Progenitor cell of endocrine pancreas (in vitro differentiated cells): ENCODE measurements around the gene DLL3. TPM values are rescaled to one million over a fixed set of nuclear protein-coding genes. Genes with fewer than 3 reads are reported as not detected.

Experiments used
- DNase-seq: peaks from one replicate; pipeline ENCODE4 v3.0.0; 2021; ENCODE audit warnings: low spot score; ENCODE audit not compliant: unreplicated experiment
- H3K27ac Mint-ChIP-seq: 2 replicates; pipeline ENCODE4 v1.8.0; 2021; ENCODE audit warnings: mild to moderate bottlenecking, moderate library complexity, mixed read lengths
- H3K27me3 Mint-ChIP-seq: 2 replicates; pipeline ENCODE4 v1.8.0; 2021; ENCODE audit warnings: mixed read lengths
- H3K36me3 Mint-ChIP-seq: 2 replicates; pipeline ENCODE4 v1.8.0; 2022; ENCODE audit warnings: mixed read lengths; ENCODE audit not compliant: insufficient read depth
- H3K4me1 Mint-ChIP-seq: 2 replicates; pipeline ENCODE4 v1.8.0; 2021; ENCODE audit warnings: low read depth, mixed read lengths
- H3K4me3 Mint-ChIP-seq: 2 replicates; pipeline ENCODE4 v1.8.0; 2021; ENCODE audit warnings: low read depth, mild to moderate bottlenecking, moderate library complexity, mixed read lengths
- H3K9me3 Mint-ChIP-seq: 2 replicates; pipeline ENCODE4 v1.8.0; 2021; ENCODE audit warnings: low read depth, mixed read lengths
- CTCF ChIP-seq: fragments of 200-600 bp; sonication (generic); IDR thresholded peaks from one replicate; pipeline ENCODE4 v1.5.0; 2021; ENCODE audit warnings: antibody characterized with exemption, mild to moderate bottlenecking; ENCODE audit not compliant: unreplicated experiment
- total RNA-seq: library from RNA; stranded (reverse); gene quantifications from 2 replicates; pipeline ENCODE4 v1.2.1, GENCODE V29; 2021

The DLL3 gene
- total RNA-seq, 1 donor from 2014 or later: 1.1 TPM

GRCh38 chr19:39467941-39468340, 30.8 kb upstream of the DLL3 start:
- no peak overlapping the region for H3K4me3 Mint-ChIP-seq
- DNase-seq: no peak
- H3K4me1 Mint-ChIP-seq: no peaks in the 10 kb centered on the region
- no peaks in the 10 kb centered on the region for H3K9me3 Mint-ChIP-seq
- no peak for TF ChIP-seq CTCF
- H3K36me3 Mint-ChIP-seq: peaks cover 26% of the 10 kb centered on the region
- H3K27ac Mint-ChIP-seq: no peak overlapping the region
- no peaks in the 10 kb centered on the region for H3K27me3 Mint-ChIP-seq

DNA sequence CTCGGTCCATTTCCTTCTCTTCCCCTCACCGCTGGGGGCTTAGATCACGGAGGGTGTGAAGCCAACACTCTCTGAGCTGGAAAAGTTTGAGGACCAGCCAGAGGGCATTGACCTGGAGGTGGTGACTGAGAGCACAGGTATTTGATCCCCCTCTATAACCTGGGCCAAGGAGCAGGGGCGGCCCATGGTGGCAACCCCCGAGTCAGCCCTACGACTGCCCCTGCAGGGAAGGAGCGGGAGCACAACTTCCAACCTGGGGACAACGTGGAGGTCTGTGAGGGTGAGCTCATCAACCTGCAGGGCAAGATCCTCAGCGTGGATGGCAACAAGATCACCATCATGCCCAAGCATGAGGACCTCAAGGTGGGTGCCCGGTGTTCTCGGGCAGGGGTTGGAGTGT, 29.7 kb upstream of the DLL3 start:
- no peaks in the 10 kb centered on the region for H3K4me1 Mint-ChIP-seq
- no peak overlapping the region for H3K27ac Mint-ChIP-seq
- TF ChIP-seq CTCF: no peak
- DNase-seq: no peak
- no peak overlapping the region for H3K4me3 Mint-ChIP-seq
- H3K36me3 Mint-ChIP-seq: peaks cover 26% of the 10 kb centered on the region
- no peaks in the 10 kb centered on the region for H3K9me3 Mint-ChIP-seq
- H3K27me3 Mint-ChIP-seq: no peaks in the 10 kb centered on the region

DNA sequence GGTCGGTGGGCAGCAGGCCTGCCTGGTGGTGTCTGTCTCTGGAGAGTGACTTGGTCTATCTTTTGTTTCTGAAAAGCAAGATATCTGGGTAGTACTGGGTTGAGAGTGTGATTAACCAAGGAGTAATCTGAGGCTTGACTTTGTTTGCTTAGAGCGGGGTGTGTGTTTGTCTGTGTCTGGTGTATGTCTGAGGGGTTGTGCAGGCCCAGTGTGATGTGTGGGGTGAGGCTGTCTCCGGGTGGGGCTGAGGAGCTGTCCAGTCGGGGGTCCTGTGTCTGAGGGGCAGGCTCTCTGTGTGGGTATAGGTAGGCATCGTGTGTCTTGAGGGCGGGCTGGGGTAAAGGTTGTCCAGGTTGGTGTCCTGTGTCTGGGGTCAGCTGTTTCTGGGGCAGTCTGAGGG, 29.2 kb upstream of the DLL3 start:
- DNase-seq: no peak
- Mint-ChIP-seq H3K36me3 (peaks cover 28% of the 10 kb centered on the region), H3K27me3 (no peaks in the 10 kb centered on the region), H3K27ac (no peak overlapping the region), H3K4me1 (no peaks in the 10 kb centered on the region), H3K9me3 (no peaks in the 10 kb centered on the region), H3K4me3 (no peak overlapping the region)
- no peak for TF ChIP-seq CTCF

GRCh38 chr19:39470724-39471339, 27.9 kb upstream of the DLL3 start:
- H3K27ac Mint-ChIP-seq: no peak overlapping the region
- no peaks in the 10 kb centered on the region for H3K4me1 Mint-ChIP-seq
- DNase-seq: no peak
- no peak overlapping the region for H3K4me3 Mint-ChIP-seq
- no peak for TF ChIP-seq CTCF
- H3K27me3 Mint-ChIP-seq: no peaks in the 10 kb centered on the region
- peaks cover 30% of the 10 kb centered on the region for H3K36me3 Mint-ChIP-seq
- no peaks in the 10 kb centered on the region for H3K9me3 Mint-ChIP-seq

DNA sequence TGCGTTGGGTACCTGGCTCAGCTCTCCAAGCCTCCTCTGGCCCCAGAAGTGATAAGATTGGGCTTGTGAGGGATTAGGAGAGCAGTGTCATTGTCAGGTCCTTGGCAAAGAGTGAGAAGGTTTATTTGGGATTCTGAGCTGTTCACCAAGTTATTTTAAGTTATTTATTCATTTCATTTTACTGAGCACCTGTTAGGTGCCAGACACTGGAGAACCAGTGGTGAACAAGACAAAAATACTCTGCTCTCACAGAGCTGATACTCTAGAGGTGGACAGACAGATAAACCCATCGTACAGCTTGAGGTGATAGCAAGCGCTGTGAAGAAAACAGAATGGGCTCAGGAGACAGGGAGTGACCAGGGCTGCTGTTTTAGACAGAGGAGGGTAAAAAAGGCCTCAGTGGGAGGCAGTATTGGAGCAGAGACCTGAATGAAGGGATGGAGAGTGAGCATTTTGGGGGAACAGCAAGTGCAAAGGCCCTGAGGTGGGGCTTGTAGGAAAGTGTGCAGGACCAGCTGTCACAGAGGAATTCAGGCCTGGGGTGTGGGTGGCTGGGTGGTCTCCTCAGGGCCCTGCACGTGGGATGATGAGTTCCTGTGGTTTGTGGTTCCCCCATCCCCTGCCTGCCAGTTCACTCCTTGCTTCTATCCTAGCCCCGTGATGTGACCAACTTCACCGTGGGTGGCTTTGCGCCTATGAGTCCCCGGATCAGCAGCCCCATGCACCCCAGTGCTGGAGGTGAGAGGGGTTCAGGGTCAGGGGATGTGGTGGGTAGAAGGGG, 26.8 kb upstream of the DLL3 start:
- Mint-ChIP-seq H3K27ac (no peak overlapping the region), H3K9me3 (no peaks in the 10 kb centered on the region), H3K27me3 (no peaks in the 10 kb centered on the region), H3K4me3 (no peak overlapping the region), H3K36me3 (peaks cover 30% of the 10 kb centered on the region), H3K4me1 (no peaks in the 10 kb centered on the region)
- TF ChIP-seq CTCF: no peak
- no peak for DNase-seq
